GM23338 (cell line): ENCODE results near the gene TRABD2A. TPM values are rescaled to one million over a fixed set of nuclear protein-coding genes. Genes with fewer than 3 reads are reported as not detected.

ENCODE experiments used
- ATAC-seq: fragments of 200-7000 bp; cut with Tn5 transposase; 3 replicates; pipeline ENCODE4 v1.9.1; 2020
- DNase-seq: peaks from one replicate; pipeline ENCODE4 v3.0.0-alpha.2; 2015; ENCODE audit warnings: low spot score
- H2AFZ ChIP-seq: fragments of 200-600 bp; sonication (generic); 2 replicates; pipeline ENCODE4 v1.8.0; 2016; ENCODE audit warnings: antibody characterized with exemption, mild to moderate bottlenecking, moderate library complexity
- H3F3A ChIP-seq: fragments of 200-600 bp; sonication (generic); replicated peaks from 2 replicates; pipeline ENCODE4 v1.8.0; 2017; ENCODE audit warnings: antibody characterized with exemption, mixed run types, low read depth
- H3K27ac ChIP-seq: fragments of 200-600 bp; sonication (generic); 2 replicates; pipeline ENCODE4 v1.6.1; 2016; ENCODE audit warnings: low read depth
- H3K27me3 ChIP-seq: fragments of 200-600 bp; sonication (generic); 2 replicates; pipeline ENCODE4 v1.8.0; 2016; ENCODE audit warnings: mild to moderate bottlenecking, mixed run types, moderate library complexity; ENCODE audit not compliant: insufficient read depth
- H3K36me3 ChIP-seq: fragments of 200-600 bp; sonication (generic); 2 replicates; pipeline ENCODE4 v1.8.0; 2016; ENCODE audit warnings: mild to moderate bottlenecking; ENCODE audit not compliant: insufficient read depth
- H3K4me1 ChIP-seq: fragments of 200-600 bp; sonication (generic); 2 replicates; pipeline ENCODE4 v1.8.0; 2016; ENCODE audit warnings: mild to moderate bottlenecking, moderate library complexity; ENCODE audit not compliant: insufficient read depth
- H3K4me2 ChIP-seq: fragments of 200-600 bp; sonication (generic); 2 replicates; pipeline ENCODE4 v1.7.1; 2017; ENCODE audit warnings: mixed run types
- H3K4me3 ChIP-seq: fragments of 200-600 bp; sonication (generic); 2 replicates; pipeline ENCODE4 v1.6.1; 2016; ENCODE audit warnings: mixed run types
- H3K79me2 ChIP-seq: fragments of 200-600 bp; sonication (generic); replicated peaks from 2 replicates; pipeline ENCODE4 v1.8.0; 2017; ENCODE audit warnings: mild to moderate bottlenecking; ENCODE audit not compliant: insufficient read depth
- H3K9me2 ChIP-seq: fragments of 200-600 bp; sonication (generic); 2 replicates; pipeline ENCODE4 v1.8.0; 2017; ENCODE audit not compliant: insufficient read depth
- H4K20me1 ChIP-seq: fragments of 200-600 bp; sonication (generic); replicated peaks from 2 replicates; pipeline ENCODE4 v1.8.0; 2017; ENCODE audit warnings: mild to moderate bottlenecking; ENCODE audit not compliant: insufficient read depth
- H3K27ac Mint-ChIP-seq: 2 replicates; pipeline ENCODE4 v1.8.0; 2020; ENCODE audit warnings: inconsistent platforms, mild to moderate bottlenecking, moderate library complexity, mixed read lengths
- H3K27me3 Mint-ChIP-seq: 3 replicates; pipeline ENCODE4 v1.8.0; 2022; ENCODE audit warnings: low read depth, mild to moderate bottlenecking, moderate library complexity, mixed read lengths, inconsistent platforms; ENCODE audit not compliant: insufficient read depth, poor library complexity
- H3K36me3 Mint-ChIP-seq: 3 replicates; pipeline ENCODE4 v1.8.0; 2021; ENCODE audit warnings: low read depth, mild to moderate bottlenecking, inconsistent platforms, moderate library complexity, mixed read lengths
- H3K4me1 Mint-ChIP-seq: 3 replicates; pipeline ENCODE4 v1.8.0; 2020; ENCODE audit warnings: mild to moderate bottlenecking, inconsistent platforms, mixed read lengths
- H3K4me3 Mint-ChIP-seq: 3 replicates; pipeline ENCODE4 v1.8.0; 2021; ENCODE audit warnings: moderate library complexity, mild to moderate bottlenecking, inconsistent platforms, mixed read lengths
- H3K9me3 Mint-ChIP-seq: 3 replicates; pipeline ENCODE4 v1.8.0; 2020; ENCODE audit warnings: moderate library complexity, mild to moderate bottlenecking, inconsistent platforms, mixed read lengths
- EZH2 ChIP-seq: fragments of 200-600 bp; sonication (generic); IDR thresholded peaks from one replicate; pipeline ENCODE4 v1.8.0; 2017; ENCODE audit warnings: antibody characterized with exemption, mild to moderate bottlenecking, low read depth; ENCODE audit not compliant: unreplicated experiment
- EZH2phosphoT487 ChIP-seq: fragments of 200-600 bp; sonication (generic); IDR thresholded peaks from one replicate; pipeline ENCODE4 v1.8.1; 2018; ENCODE audit warnings: antibody characterized with exemption; ENCODE audit not compliant: unreplicated experiment
- JUNB ChIP-seq: IDR thresholded peaks from one replicate; pipeline ENCODE4 v1.6.1; 2016; ENCODE audit warnings: antibody characterized with exemption; ENCODE audit not compliant: unreplicated experiment
- NANOG ChIP-seq: IDR thresholded peaks from 2 replicates; pipeline ENCODE4 v1.6.1; 2016; ENCODE audit warnings: antibody characterized with exemption, borderline replicate concordance
- POLR2AphosphoS5 ChIP-seq: IDR thresholded peaks from 2 replicates; pipeline ENCODE4 v1.6.1; 2016; ENCODE audit warnings: antibody characterized with exemption, low read depth
- REST ChIP-seq: IDR thresholded peaks from one replicate; pipeline ENCODE4 v1.6.1; 2018; ENCODE audit warnings: antibody characterized with exemption; ENCODE audit not compliant: unreplicated experiment
- STAT1 ChIP-seq: IDR thresholded peaks from one replicate; pipeline ENCODE4 v1.6.1; 2016; ENCODE audit warnings: antibody characterized with exemption; ENCODE audit not compliant: unreplicated experiment
- ZNF114 ChIP-seq: fragments of 250-450 bp; sonication (Bioruptor Pico); IDR thresholded peaks from 2 replicates; pipeline ENCODE4 v1.5.0; 2020; ENCODE audit warnings: mild to moderate bottlenecking, moderate library complexity
- ZNF331 ChIP-seq: fragments of 250-450 bp; sonication (Bioruptor Pico); IDR thresholded peaks from 2 replicates; pipeline ENCODE4 v1.5.0; 2020; ENCODE audit warnings: low read depth, mild to moderate bottlenecking, moderate library complexity
- ZNF462 ChIP-seq: fragments of 250-450 bp; sonication (Bioruptor Pico); IDR thresholded peaks from 2 replicates; pipeline ENCODE4 v1.5.0; 2020; ENCODE audit warnings: mild to moderate bottlenecking, moderate library complexity
- polyA plus RNA-seq: library from polyadenylated mRNA; unstranded; fragments of >200 nt; fragmentation: Nextera tagmentation; extraction: Ambion mirVana; gene quantifications from 2 replicates; pipeline ENCODE4 v1.2.1, GENCODE V29; 2016
- total RNA-seq: library from RNA; depleted of rRNA; stranded (reverse); fragments of >200 nt; shearing (Covaris generic); gene quantifications from 2 replicates; pipeline ENCODE4 v1.2.3, GENCODE V29; 2014
- TF ChIP-seq, protein P1 (sequence below): IDR thresholded peaks from 2 replicates; pipeline ENCODE4 v1.6.1; 2016; ENCODE audit warnings: antibody characterized with exemption
- TF ChIP-seq, protein P2 (sequence below), 2 experiments: fragments of 200-600 bp in 1 of 2; sonication (generic) in 1 of 2; conservative IDR thresholded peaks; 2 replicates each; pipeline versions ENCODE4 v1.5.1 to v1.6.1; 2016 to 2017; ENCODE audit warnings: antibody characterized with exemption in 2 of 2, low read depth in 2 of 2, mild to moderate bottlenecking in 2 of 2, moderate library complexity in 1 of 2

Gene TRABD2A
- total and polyA plus RNA-seq, 2 experiments from 2014 or later = 5.5 to 12.1 TPM

GRCh38 chr2:84875213-84875560 lies 5.7 kb downstream of the TRABD2A start:
- H3K36me3 ChIP-seq = no peaks in the 10 kb centered on the region
- no peak overlapping the region for H2AFZ ChIP-seq
- no peak overlapping the region for H3K4me3 ChIP-seq
- ATAC-seq (no peak), DNase-seq (no peak)
- no peak overlapping the region for H3K27ac ChIP-seq
- Mint-ChIP-seq H3K4me3 (no peak overlapping the region), H3K9me3 (no peaks in the 10 kb centered on the region), H3K4me1 (0 out of 3 replicates have a peak, but pooled peaks cover 3% of the 10 kb centered on the region), H3K27ac (no peak overlapping the region), H3K27me3 (peaks cover 34% of the 10 kb centered on the region), H3K36me3 (no peaks in the 10 kb centered on the region)
- no peaks in the 10 kb centered on the region; the same call in 1 of the 2 replicates for H3K4me1 ChIP-seq
- H4K20me1 ChIP-seq = peaks cover 5% of the 10 kb centered on the region; the same call in 1 of the 2 replicates
- TF ChIP-seq STAT1 (no peak), EZH2phosphoT487 (no peak), ZNF462 (CRISPR knock-in tag) (no peak), NANOG (no peak), EZH2 (no peak), ZNF331 (no peak), JUNB (no peak), ZNF114 (CRISPR knock-in tag) (no peak), REST (no peak), POLR2AphosphoS5 (no peak)
- TF ChIP-seq, protein P1, sequence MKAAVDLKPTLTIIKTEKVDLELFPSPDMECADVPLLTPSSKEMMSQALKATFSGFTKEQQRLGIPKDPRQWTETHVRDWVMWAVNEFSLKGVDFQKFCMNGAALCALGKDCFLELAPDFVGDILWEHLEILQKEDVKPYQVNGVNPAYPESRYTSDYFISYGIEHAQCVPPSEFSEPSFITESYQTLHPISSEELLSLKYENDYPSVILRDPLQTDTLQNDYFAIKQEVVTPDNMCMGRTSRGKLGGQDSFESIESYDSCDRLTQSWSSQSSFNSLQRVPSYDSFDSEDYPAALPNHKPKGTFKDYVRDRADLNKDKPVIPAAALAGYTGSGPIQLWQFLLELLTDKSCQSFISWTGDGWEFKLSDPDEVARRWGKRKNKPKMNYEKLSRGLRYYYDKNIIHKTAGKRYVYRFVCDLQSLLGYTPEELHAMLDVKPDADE = no peak
- TF ChIP-seq, protein P2, sequence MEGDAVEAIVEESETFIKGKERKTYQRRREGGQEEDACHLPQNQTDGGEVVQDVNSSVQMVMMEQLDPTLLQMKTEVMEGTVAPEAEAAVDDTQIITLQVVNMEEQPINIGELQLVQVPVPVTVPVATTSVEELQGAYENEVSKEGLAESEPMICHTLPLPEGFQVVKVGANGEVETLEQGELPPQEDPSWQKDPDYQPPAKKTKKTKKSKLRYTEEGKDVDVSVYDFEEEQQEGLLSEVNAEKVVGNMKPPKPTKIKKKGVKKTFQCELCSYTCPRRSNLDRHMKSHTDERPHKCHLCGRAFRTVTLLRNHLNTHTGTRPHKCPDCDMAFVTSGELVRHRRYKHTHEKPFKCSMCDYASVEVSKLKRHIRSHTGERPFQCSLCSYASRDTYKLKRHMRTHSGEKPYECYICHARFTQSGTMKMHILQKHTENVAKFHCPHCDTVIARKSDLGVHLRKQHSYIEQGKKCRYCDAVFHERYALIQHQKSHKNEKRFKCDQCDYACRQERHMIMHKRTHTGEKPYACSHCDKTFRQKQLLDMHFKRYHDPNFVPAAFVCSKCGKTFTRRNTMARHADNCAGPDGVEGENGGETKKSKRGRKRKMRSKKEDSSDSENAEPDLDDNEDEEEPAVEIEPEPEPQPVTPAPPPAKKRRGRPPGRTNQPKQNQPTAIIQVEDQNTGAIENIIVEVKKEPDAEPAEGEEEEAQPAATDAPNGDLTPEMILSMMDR (conservative IDR thresholded peaks at IDR 0.05; ENCODE audit: low read depth in 2 of 2) = no peak
- no peaks in the 10 kb centered on the region; the same call in 1 of the 2 replicates for H3K79me2 ChIP-seq
- H3F3A ChIP-seq = 0 out of 2 replicates have a peak, but pooled peaks cover 5% of the 10 kb centered on the region
- no peak overlapping the region for H3K4me2 ChIP-seq
- H3K9me2 ChIP-seq = no peaks in the 10 kb centered on the region
- H3K27me3 ChIP-seq = peaks cover 41% of the 10 kb centered on the region
